ENCODE measurements around the gene OR4C3.
"Not testable (repeated sequence)": the region's sequence is repeated elsewhere in the genome, so short reads cannot be mapped to it uniquely, and the experiment has no call there.

Gene OR4C3

GRCh38 chr11:48324620-48325019 is at the start of gene OR4C3:
Gene OR4C3 (plus strand): TSS chr11:48324920. CDS start chr11:48325022, 102 bp downstream.
- in situ Hi-C loops (cut with HindIII; ENCODE audit: low sequenced_read_pairs), result not testable (repeated sequence)

GRCh38 chr11:48305923-48306322 is 18.8 kb upstream of the OR4C3 start, which contains the start of gene OR4S1:
Gene OR4S1 (plus strand): TSS chr11:48306223. CDS start chr11:48306223, 0 bp downstream.
- in situ Hi-C loops (cut with HindIII; ENCODE audit: low sequenced_read_pairs), result no loop called here

- in situ Hi-C loops (cut with HindIII; ENCODE audit: low sequenced_read_pairs), result no loop called here
These were observed 16.8 kb upstream of the OR4C3 start for GRCh38 chr11:48307760-48308386.

- in situ Hi-C loops (cut with HindIII; ENCODE audit: low sequenced_read_pairs), result not testable (repeated sequence)
These were observed 11.1 kb upstream of the OR4C3 start for GRCh38 chr11:48313590-48313989.

- in situ Hi-C loops (cut with HindIII; ENCODE audit: low sequenced_read_pairs), result not testable (repeated sequence)
These were observed 4.9 kb upstream of the OR4C3 start for GRCh38 chr11:48319813-48320212.

- in situ Hi-C loops (cut with HindIII; ENCODE audit: low sequenced_read_pairs), result no loop called here
These were observed 16.7 kb downstream of the OR4C3 start for GRCh38 chr11:48341466-48341865.

GRCh38 chr11:48342505-48342904 is 17.8 kb downstream of the OR4C3 start:
- in situ Hi-C loops (cut with HindIII; ENCODE audit: low sequenced_read_pairs), result not testable (repeated sequence)

GRCh38 chr11:48346286-48346685 is 21.6 kb downstream of the OR4C3 start:
- in situ Hi-C loops (cut with HindIII; ENCODE audit: low sequenced_read_pairs), result not testable (repeated sequence)

- in situ Hi-C loops (cut with HindIII; ENCODE audit: low sequenced_read_pairs), result no loop called here
These were observed 29.3 kb downstream of the OR4C3 start for GRCh38 chr11:48354013-48354412.

- in situ Hi-C loops (cut with HindIII; ENCODE audit: low sequenced_read_pairs), result no loop called here
These were observed 30.0 kb downstream of the OR4C3 start for GRCh38 chr11:48354677-48355076.

GRCh38 chr11:48361289-48361688 is 36.6 kb downstream of the OR4C3 start:
- in situ Hi-C loops (cut with HindIII; ENCODE audit: low sequenced_read_pairs), result not testable (repeated sequence)

GRCh38 chr11:48366365-48366764 is 41.6 kb downstream of the OR4C3 start, which contains the start of gene OR4C5:
Gene OR4C5 (minus strand): TSS chr11:48366465. CDS start chr11:48366465, 0 bp downstream.
- in situ Hi-C loops (cut with HindIII; ENCODE audit: low sequenced_read_pairs), result no loop called here
